Natural killer cell (primary cell): ENCODE measurements around the gene ADO. TPM values are rescaled to one million over a fixed set of nuclear protein-coding genes. Genes with fewer than 3 reads are reported as not detected.

Experiments used
- ATAC-seq, 3 donors: fragments of 150-1000 bp in 2 of 3; fragments of 200-7000 bp in 1 of 3; cut with Tn5 transposase; 1 replicate in 1 of 3; 2 replicates in 2 of 3; pipeline ENCODE4 v1.10.0; 2021; ENCODE audit warnings: mild to moderate bottlenecking in 2 of 3, moderate library complexity in 2 of 3
- DNase-seq, 2 donors: peaks; one replicate each; pipeline versions ENCODE4 v3.0.0 to v3.0.0-alpha.2; 2013 to 2021; ENCODE audit warnings: mixed read lengths in 1 of 2
- H3K27ac ChIP-seq: one replicate; pipeline ENCODE4 v1.5.1; 2013; ENCODE audit warnings: mild to moderate bottlenecking, low read length
- H3K27me3 ChIP-seq: one replicate; pipeline ENCODE4 v1.6.1; 2013; ENCODE audit warnings: low read length; ENCODE audit not compliant: control insufficient read depth, insufficient read depth
- H3K36me3 ChIP-seq: one replicate; pipeline ENCODE4 v1.6.1; 2013; ENCODE audit warnings: low read length; ENCODE audit not compliant: control insufficient read depth, insufficient read depth
- H3K4me1 ChIP-seq: one replicate; pipeline ENCODE4 v1.6.1; 2013; ENCODE audit warnings: low read length; ENCODE audit not compliant: control insufficient read depth, insufficient read depth
- H3K4me3 ChIP-seq: one replicate; pipeline ENCODE4 v1.5.1; 2013; ENCODE audit warnings: low read length
- H3K9me3 ChIP-seq: one replicate; pipeline ENCODE4 v1.6.1; 2013; ENCODE audit warnings: low read length; ENCODE audit not compliant: control insufficient read depth, insufficient read depth
- H3K27ac Mint-ChIP-seq, 2 donors: one replicate each; pipeline ENCODE4 v1.8.0; 2022; ENCODE audit warnings: mild to moderate bottlenecking in 2 of 2, mixed read lengths in 2 of 2, moderate library complexity in 1 of 2
- H3K27me3 Mint-ChIP-seq, 2 donors: one replicate each; pipeline ENCODE4 v1.8.0; 2022; ENCODE audit warnings: low read depth in 2 of 2, mixed read lengths in 2 of 2
- H3K36me3 Mint-ChIP-seq: one replicate; pipeline ENCODE4 v1.8.0; 2022; ENCODE audit warnings: mixed read lengths
- H3K4me1 Mint-ChIP-seq, 2 donors: one replicate each; pipeline ENCODE4 v1.8.0; 2022; ENCODE audit warnings: mixed read lengths in 2 of 2
- H3K4me3 Mint-ChIP-seq: one replicate; pipeline ENCODE4 v1.8.0; 2022; ENCODE audit warnings: mild to moderate bottlenecking, moderate library complexity, mixed read lengths
- H3K9me3 Mint-ChIP-seq, 2 donors: one replicate each; pipeline ENCODE4 v1.8.0; 2022; ENCODE audit warnings: mixed read lengths in 2 of 2
- CTCF ChIP-seq: fragments of 200-600 bp; IDR thresholded peaks from one replicate; pipeline ENCODE4 v1.8.0; 2022; ENCODE audit warnings: antibody characterized with exemption
- WGBS: methylation state at CpG from one replicate; pipeline ENCODE4 v1.1.7; 2013; ENCODE audit warnings: missing lambda C conversion rate; ENCODE audit not compliant: insufficient coverage; 5-methylcytosine and 5-hydroxymethylcytosine counted together
- intact Hi-C: fragments of 100-400 bp; cut with micrococcal nuclease; formaldehyde crosslinking; loops from one replicate; pipeline ENCODE4 v1.14.2; 2022
- total RNA-seq, 4 donors: library from RNA; stranded (reverse); fragments of 120-200 nt in 1 of 4; gene quantifications; one replicate each; pipeline versions ENCODE4 v1.2.3 to v1.2.4, GENCODE V29; 2013 to 2022

ADO gene
- total RNA-seq, 3 donors from 2014 or later (not counting 1 experiment from before 2014, with no cell fraction given), result 13.6 to 17.1 (median 15.6) TPM

- H3K36me3 Mint-ChIP-seq, result no peaks in the 10 kb centered on the region
- H3K4me3 ChIP-seq, result no peak overlapping the region
- no peak for ATAC-seq
- no peak overlapping the region for H3K27ac Mint-ChIP-seq
- no peaks in the 10 kb centered on the region for H3K36me3 ChIP-seq
- peaks cover 0 to 5% of the 10 kb centered on the region in 2 donors for H3K27me3 Mint-ChIP-seq
- H3K4me1 Mint-ChIP-seq, result peaks cover 12% of the 10 kb centered on the region in 2 donors
- no peaks in the 10 kb centered on the region for H3K27me3 ChIP-seq
- no peak overlapping the region for H3K4me3 Mint-ChIP-seq
- DNase-seq, result no peak
- TF ChIP-seq CTCF, result no peak
- no peaks in the 10 kb centered on the region for H3K4me1 ChIP-seq
- WGBS, result 88% methylated on average over 2 of the region's 2 CpGs
- no peaks in the 10 kb centered on the region for H3K9me3 Mint-ChIP-seq
- no peak overlapping the region for H3K27ac ChIP-seq
- H3K9me3 ChIP-seq, result no peaks in the 10 kb centered on the region
- intact Hi-C loops, result no loop called here
Observed at GRCh38 chr10:62839590-62839989, 35.1 kb downstream of the ADO start.

- Histone ChIP-seq H3K27ac (no peak overlapping the region), H3K27me3 (no peaks in the 10 kb centered on the region), H3K36me3 (no peaks in the 10 kb centered on the region), H3K4me1 (no peaks in the 10 kb centered on the region), H3K4me3 (no peak overlapping the region), H3K9me3 (peaks cover 7% of the 10 kb centered on the region)
- no peaks in the 10 kb centered on the region for H3K9me3 Mint-ChIP-seq
- ATAC-seq, result peak in 2 of 3 donors; percentile 24 to 36
- intact Hi-C loops, result no loop called here
- 14% methylated on average over 1 of the region's 1 CpG for WGBS
- H3K4me3 Mint-ChIP-seq, result no peak overlapping the region
- peaks cover 12% of the 10 kb centered on the region in 2 donors for H3K4me1 Mint-ChIP-seq
- DNase-seq, result no peak
- no peak overlapping the region for H3K27ac Mint-ChIP-seq
- no peaks in the 10 kb centered on the region for H3K27me3 Mint-ChIP-seq
- H3K36me3 Mint-ChIP-seq, result peaks cover 13% of the 10 kb centered on the region
- no peak for TF ChIP-seq CTCF
Observed at GRCh38 chr10:62842983-62843382, 38.5 kb downstream of the ADO start.

- peaks cover 8% of the 10 kb centered on the region for H3K9me3 ChIP-seq
- no peak overlapping the region for H3K4me3 Mint-ChIP-seq
- peaks cover 19% of the 10 kb centered on the region for H3K36me3 Mint-ChIP-seq
- no peak overlapping the region for H3K4me3 ChIP-seq
- no peaks in the 10 kb centered on the region for H3K27me3 ChIP-seq
- no peak for TF ChIP-seq CTCF
- no peaks in the 10 kb centered on the region for H3K4me1 ChIP-seq
- no peak for DNase-seq
- intact Hi-C loops, result no loop called here
- H3K27ac Mint-ChIP-seq, result no peak overlapping the region
- WGBS, result 55% methylated on average over 3 of the region's 3 CpGs
- no peaks in the 10 kb centered on the region for H3K9me3 Mint-ChIP-seq
- no peaks in the 10 kb centered on the region for H3K27me3 Mint-ChIP-seq
- H3K36me3 ChIP-seq, result no peaks in the 10 kb centered on the region
- no peak for ATAC-seq
- H3K4me1 Mint-ChIP-seq, result peaks cover 12% of the 10 kb centered on the region in 2 donors
- H3K27ac ChIP-seq, result no peak overlapping the region
Observed at GRCh38 chr10:62843600-62843999, 39.1 kb downstream of the ADO start.

GRCh38 chr10:62844280-62845011 is 39.9 kb downstream of the ADO start:
- Histone ChIP-seq H3K36me3 (no peaks in the 10 kb centered on the region), H3K4me1 (no peaks in the 10 kb centered on the region), H3K9me3 (peaks cover 8% of the 10 kb centered on the region), H3K4me3 (no peak overlapping the region), H3K27me3 (no peaks in the 10 kb centered on the region), H3K27ac (no peak overlapping the region)
- H3K36me3 Mint-ChIP-seq, result peaks cover 19% of the 10 kb centered on the region
- H3K9me3 Mint-ChIP-seq, result no peaks in the 10 kb centered on the region
- H3K27ac Mint-ChIP-seq, result no peak overlapping the region
- no peak overlapping the region for H3K4me3 Mint-ChIP-seq
- intact Hi-C loops, result no loop called here
- DNase-seq (no peak), ATAC-seq (no peak)
- TF ChIP-seq CTCF, result no peak
- peaks cover 12% of the 10 kb centered on the region in 2 donors for H3K4me1 Mint-ChIP-seq
- H3K27me3 Mint-ChIP-seq, result no peaks in the 10 kb centered on the region
- 88% methylated on average over 7 of the region's 7 CpGs for WGBS
